HepG2 (cell line): ENCODE measurements around the gene PRRT2. TPM values are rescaled to one million over a fixed set of nuclear protein-coding genes. Genes with fewer than 3 reads are reported as not detected.
A peak's percentile ranks its signal among the peaks of the same experiment; 100 is the strongest.

Experiments used
- AGO1 ChIP-seq: fragments of 200-400 bp; formaldehyde crosslinking; IDR thresholded peaks from 2 replicates; pipeline ENCODE4 v1.6.1; 2017; ENCODE audit warnings: mild to moderate bottlenecking, low read depth, low read length, moderate library complexity; ENCODE audit not compliant: poor library complexity, severe bottlenecking
- DDIT3 ChIP-seq: sonication (generic); formaldehyde crosslinking; IDR thresholded peaks from 2 replicates; pipeline ENCODE4 v1.4.0; 2020; ENCODE audit warnings: mild to moderate bottlenecking, missing genetic modification reagents
- EHMT2 ChIP-seq: fragments of 200-600 bp; sonication (generic); IDR thresholded peaks from 2 replicates; pipeline ENCODE4 v1.7.0; 2017; ENCODE audit warnings: antibody characterized with exemption, low read depth, low read length, borderline replicate concordance
- FOXK2 ChIP-seq: fragments of 450-650 bp; IDR thresholded peaks from 2 replicates; pipeline ENCODE4 v1.6.1; 2016
- GZF1 ChIP-seq: sonication (generic); formaldehyde crosslinking; IDR thresholded peaks from 2 replicates; pipeline ENCODE4 v1.5.1; 2020; ENCODE audit warnings: mild to moderate bottlenecking, missing genetic modification reagents
- NAIF1 ChIP-seq: sonication (generic); formaldehyde crosslinking; IDR thresholded peaks from 2 replicates; pipeline ENCODE4 v1.5.0; 2020; ENCODE audit warnings: mild to moderate bottlenecking, missing genetic modification reagents, borderline replicate concordance
- NCOR1 ChIP-seq: fragments of 200-600 bp; sonication (generic); IDR thresholded peaks from 2 replicates; pipeline ENCODE4 v1.7.0; 2017; ENCODE audit warnings: antibody characterized with exemption, low read length, borderline replicate concordance
- NR2F2 ChIP-seq: IDR thresholded peaks from 2 replicates; pipeline ENCODE4 v1.6.1; 2012; ENCODE audit warnings: low read depth, inconsistent platforms, borderline replicate concordance
- SNAPC2 ChIP-seq: sonication (generic); formaldehyde crosslinking; IDR thresholded peaks from 2 replicates; pipeline ENCODE4 v1.8.1; 2022; ENCODE audit warnings: mild to moderate bottlenecking, missing genetic modification reagents
- SOX13 ChIP-seq, 3 experiments: fragments of 450-650 bp in 1 of 3; sonication (generic) in 1 of 3; formaldehyde crosslinking in 1 of 3; IDR thresholded peaks in 2 of 3; conservative IDR thresholded peaks in 1 of 3; 2 replicates each; pipeline versions ENCODE4 v1.5.0 to v1.6.1; 2016 to 2020; ENCODE audit warnings: antibody characterized with exemption in 1 of 3, mild to moderate bottlenecking in 1 of 3, missing compliant biosample characterization in 1 of 3, missing genetic modification reagents in 1 of 3, moderate library complexity in 1 of 3
- ZFP62 ChIP-seq: sonication (generic); formaldehyde crosslinking; IDR thresholded peaks from 2 replicates; pipeline ENCODE4 v1.4.0; 2020; ENCODE audit warnings: missing genetic modification reagents
- ZNF138 ChIP-seq: sonication (generic); formaldehyde crosslinking; IDR thresholded peaks from 2 replicates; pipeline ENCODE4 v1.5.0; 2020; ENCODE audit warnings: mild to moderate bottlenecking, low read depth, missing genetic modification reagents
- ZNF629 ChIP-seq: sonication (generic); formaldehyde crosslinking; conservative IDR thresholded peaks from 2 replicates; pipeline ENCODE4 v1.5.0; 2020; ENCODE audit warnings: missing genetic modification reagents
- ZNF761 ChIP-seq: sonication (generic); formaldehyde crosslinking; conservative IDR thresholded peaks from 2 replicates; pipeline ENCODE4 v1.4.0; 2020; ENCODE audit warnings: mild to moderate bottlenecking, missing genetic modification reagents
- ZNF773 ChIP-seq: sonication (generic); formaldehyde crosslinking; IDR thresholded peaks from 2 replicates; pipeline ENCODE4 v1.4.0; 2020; ENCODE audit warnings: missing genetic modification reagents, borderline replicate concordance
- polyA plus RNA-seq, 8 experiments: library from polyadenylated mRNA; depleted of rRNA in 3 of 8; stranded (reverse) in 7 of 8; unstranded in 1 of 8; fragments of >200 nt; fragmentation: Illumina TruSeq in 4 of 8; extraction: Trizol in 4 of 8; gene quantifications; 2 replicates each; pipeline versions ENCODE4 v1.2.1 to v1.2.3, GENCODE V29; 2011 to 2016; ENCODE audit warnings: low read depth in 4 of 8, missing spikeins in 1 of 8, mixed read lengths in 1 of 8; ENCODE audit not compliant: insufficient read depth in 1 of 8
- total RNA-seq, 5 experiments: library from RNA; depleted of rRNA; stranded (reverse); fragments of >200 nt; fragmentation: Illumina TruSeq; extraction: Trizol; gene quantifications; 2 replicates each; pipeline ENCODE4 v1.2.3, GENCODE V29; 2016; ENCODE audit warnings: low read depth in 1 of 5
- TF ChIP-seq, protein P1 (sequence below): sonication (generic); formaldehyde crosslinking; IDR thresholded peaks from 2 replicates; pipeline ENCODE4 v1.9.0; 2021; ENCODE audit warnings: missing genetic modification reagents, borderline replicate concordance
- TF ChIP-seq, protein P2 (sequence below): sonication (generic); formaldehyde crosslinking; IDR thresholded peaks from 2 replicates; pipeline ENCODE4 v1.5.0; 2020; ENCODE audit warnings: missing genetic modification reagents
- TF ChIP-seq, protein P3 (sequence below): sonication (generic); formaldehyde crosslinking; IDR thresholded peaks from 2 replicates; pipeline ENCODE4 v1.5.1; 2020; ENCODE audit warnings: missing genetic modification reagents, mild to moderate bottlenecking, borderline replicate concordance
- TF ChIP-seq, protein P4 (sequence below): sonication (generic); formaldehyde crosslinking; IDR thresholded peaks from 2 replicates; pipeline ENCODE4 v1.5.0; 2020; ENCODE audit warnings: mild to moderate bottlenecking, missing genetic modification reagents
- TF ChIP-seq, protein P5 (sequence below): sonication (generic); formaldehyde crosslinking; IDR thresholded peaks from 2 replicates; pipeline ENCODE4 v1.5.1; 2020; ENCODE audit warnings: mild to moderate bottlenecking, moderate library complexity, missing genetic modification reagents

Gene PRRT2
- total and polyA plus RNA-seq, 2 of the 13 experiments (the other 11 are each of a cell fraction or from before 2014, with no cell fraction given) = 0.51 to 1.1 TPM

DNA sequence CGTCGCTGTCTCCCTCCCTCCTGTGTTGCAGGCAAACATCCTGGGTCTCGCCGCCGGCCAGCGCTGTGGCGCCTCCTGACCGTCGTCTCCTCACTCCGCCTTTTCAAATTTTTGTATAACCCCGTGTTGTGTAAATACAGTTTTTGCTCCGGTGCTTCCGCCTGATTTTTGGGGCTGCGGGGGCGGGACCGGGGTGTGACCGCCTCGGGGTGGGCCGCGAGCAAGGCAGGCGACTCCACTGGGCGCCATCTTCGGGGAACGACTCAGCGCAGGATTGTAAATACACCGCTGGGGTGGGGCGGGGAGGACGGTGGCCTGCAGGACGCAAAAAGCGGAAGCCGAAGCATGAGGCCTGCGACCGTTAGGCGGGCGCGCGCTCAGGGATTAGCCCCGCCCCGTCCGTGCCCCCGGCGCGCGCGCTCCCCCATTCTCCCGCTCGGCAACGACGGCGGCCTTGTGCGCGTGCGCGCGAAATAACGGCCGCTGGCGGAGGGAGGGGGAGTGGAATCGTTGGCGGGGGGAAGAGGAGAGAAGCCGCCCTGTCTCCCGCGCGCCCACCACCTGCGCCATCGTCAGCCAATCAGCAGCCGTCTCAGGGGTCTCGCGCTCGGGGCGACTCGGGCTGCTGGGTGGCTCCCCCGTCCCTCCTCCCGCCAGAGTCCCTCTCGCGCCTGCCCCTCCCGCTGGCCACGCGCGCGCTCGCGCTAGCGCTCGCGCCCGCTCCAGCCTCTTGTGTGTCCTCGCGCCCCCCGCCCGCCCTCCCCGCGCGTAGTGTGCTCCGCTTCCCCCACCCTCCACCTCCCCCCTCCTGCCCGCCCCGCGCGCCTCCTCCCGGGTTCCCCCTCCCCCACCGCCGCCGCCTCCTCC is 6.5 kb upstream of the PRRT2 start (continued):
- TF ChIP-seq ZNF761 = peak; percentile 87; the same call in 1 of the 2 replicates
- TF ChIP-seq AGO1 = peak; percentile 99
- peak; percentile 92 for TF ChIP-seq FOXK2
- TF ChIP-seq, protein P1, sequence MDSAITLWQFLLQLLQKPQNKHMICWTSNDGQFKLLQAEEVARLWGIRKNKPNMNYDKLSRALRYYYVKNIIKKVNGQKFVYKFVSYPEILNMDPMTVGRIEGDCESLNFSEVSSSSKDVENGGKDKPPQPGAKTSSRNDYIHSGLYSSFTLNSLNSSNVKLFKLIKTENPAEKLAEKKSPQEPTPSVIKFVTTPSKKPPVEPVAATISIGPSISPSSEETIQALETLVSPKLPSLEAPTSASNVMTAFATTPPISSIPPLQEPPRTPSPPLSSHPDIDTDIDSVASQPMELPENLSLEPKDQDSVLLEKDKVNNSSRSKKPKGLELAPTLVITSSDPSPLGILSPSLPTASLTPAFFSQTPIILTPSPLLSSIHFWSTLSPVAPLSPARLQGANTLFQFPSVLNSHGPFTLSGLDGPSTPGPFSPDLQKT (CRISPR knock-in tag) = 0 out of 2 replicates have a peak, but pooled peaks have one; percentile 61
- TF ChIP-seq SOX13 (IDR thresholded peaks at IDR 0.05) = peak; percentile 26; the same call in 1 of the 2 replicates
- peak in 1 of 2 experiments; percentile 72; a peak in 2 of 4 replicates for TF ChIP-seq SOX13 (CRISPR knock-in tag; conservative IDR thresholded peaks at IDR 0.05 in 1 of 2, IDR thresholded peaks at IDR 0.05 in 1 of 2)
- TF ChIP-seq DDIT3 (CRISPR knock-in tag) = no peak
- TF ChIP-seq, protein P2, sequence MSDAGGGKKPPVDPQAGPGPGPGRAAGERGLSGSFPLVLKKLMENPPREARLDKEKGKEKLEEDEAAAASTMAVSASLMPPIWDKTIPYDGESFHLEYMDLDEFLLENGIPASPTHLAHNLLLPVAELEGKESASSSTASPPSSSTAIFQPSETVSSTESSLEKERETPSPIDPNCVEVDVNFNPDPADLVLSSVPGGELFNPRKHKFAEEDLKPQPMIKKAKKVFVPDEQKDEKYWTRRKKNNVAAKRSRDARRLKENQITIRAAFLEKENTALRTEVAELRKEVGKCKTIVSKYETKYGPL (CRISPR knock-in tag) = peak; percentile 72; the same call in 1 of the 2 replicates
- peak; percentile 77; the same call in 1 of the 2 replicates for TF ChIP-seq ZNF138 (CRISPR knock-in tag)
- TF ChIP-seq ZNF629 = peak; percentile 44
- TF ChIP-seq ZFP62 = no peak
- TF ChIP-seq, protein P3, sequence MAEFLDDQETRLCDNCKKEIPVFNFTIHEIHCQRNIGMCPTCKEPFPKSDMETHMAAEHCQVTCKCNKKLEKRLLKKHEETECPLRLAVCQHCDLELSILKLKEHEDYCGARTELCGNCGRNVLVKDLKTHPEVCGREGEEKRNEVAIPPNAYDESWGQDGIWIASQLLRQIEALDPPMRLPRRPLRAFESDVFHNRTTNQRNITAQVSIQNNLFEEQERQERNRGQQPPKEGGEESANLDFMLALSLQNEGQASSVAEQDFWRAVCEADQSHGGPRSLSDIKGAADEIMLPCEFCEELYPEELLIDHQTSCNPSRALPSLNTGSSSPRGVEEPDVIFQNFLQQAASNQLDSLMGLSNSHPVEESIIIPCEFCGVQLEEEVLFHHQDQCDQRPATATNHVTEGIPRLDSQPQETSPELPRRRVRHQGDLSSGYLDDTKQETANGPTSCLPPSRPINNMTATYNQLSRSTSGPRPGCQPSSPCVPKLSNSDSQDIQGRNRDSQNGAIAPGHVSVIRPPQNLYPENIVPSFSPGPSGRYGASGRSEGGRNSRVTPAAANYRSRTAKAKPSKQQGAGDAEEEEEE (CRISPR knock-in tag) = 0 out of 2 replicates have a peak, but pooled peaks have one; percentile 13
- TF ChIP-seq, protein P4, sequence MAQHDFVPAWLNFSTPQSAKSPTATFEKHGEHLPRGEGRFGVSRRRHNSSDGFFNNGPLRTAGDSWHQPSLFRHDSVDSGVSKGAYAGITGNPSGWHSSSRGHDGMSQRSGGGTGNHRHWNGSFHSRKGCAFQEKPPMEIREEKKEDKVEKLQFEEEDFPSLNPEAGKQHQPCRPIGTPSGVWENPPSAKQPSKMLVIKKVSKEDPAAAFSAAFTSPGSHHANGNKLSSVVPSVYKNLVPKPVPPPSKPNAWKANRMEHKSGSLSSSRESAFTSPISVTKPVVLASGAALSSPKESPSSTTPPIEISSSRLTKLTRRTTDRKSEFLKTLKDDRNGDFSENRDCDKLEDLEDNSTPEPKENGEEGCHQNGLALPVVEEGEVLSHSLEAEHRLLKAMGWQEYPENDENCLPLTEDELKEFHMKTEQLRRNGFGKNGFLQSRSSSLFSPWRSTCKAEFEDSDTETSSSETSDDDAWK (CRISPR knock-in tag) = no peak
- TF ChIP-seq EHMT2 = no peak
- peak; percentile 98 for TF ChIP-seq SNAPC2 (CRISPR knock-in tag)
- TF ChIP-seq NR2F2 = peak; percentile 58; the same call in 1 of the 2 replicates
- peak; percentile 96 for TF ChIP-seq NAIF1 (CRISPR knock-in tag)
- TF ChIP-seq GZF1 (CRISPR knock-in tag) = peak; percentile 27; the same call in 1 of the 2 replicates
- TF ChIP-seq ZNF773 (CRISPR knock-in tag) = peak; percentile 91
- TF ChIP-seq, protein P5, sequence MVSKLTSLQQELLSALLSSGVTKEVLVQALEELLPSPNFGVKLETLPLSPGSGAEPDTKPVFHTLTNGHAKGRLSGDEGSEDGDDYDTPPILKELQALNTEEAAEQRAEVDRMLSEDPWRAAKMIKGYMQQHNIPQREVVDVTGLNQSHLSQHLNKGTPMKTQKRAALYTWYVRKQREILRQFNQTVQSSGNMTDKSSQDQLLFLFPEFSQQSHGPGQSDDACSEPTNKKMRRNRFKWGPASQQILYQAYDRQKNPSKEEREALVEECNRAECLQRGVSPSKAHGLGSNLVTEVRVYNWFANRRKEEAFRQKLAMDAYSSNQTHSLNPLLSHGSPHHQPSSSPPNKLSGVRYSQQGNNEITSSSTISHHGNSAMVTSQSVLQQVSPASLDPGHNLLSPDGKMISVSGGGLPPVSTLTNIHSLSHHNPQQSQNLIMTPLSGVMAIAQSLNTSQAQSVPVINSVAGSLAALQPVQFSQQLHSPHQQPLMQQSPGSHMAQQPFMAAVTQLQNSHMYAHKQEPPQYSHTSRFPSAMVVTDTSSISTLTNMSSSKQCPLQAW (CRISPR knock-in tag) = peak; percentile 86
- no peak; the same call in 1 of the 2 replicates for TF ChIP-seq NCOR1
